GM12874 (cell line): ENCODE measurements around the gene SLC22A4.

ENCODE experiments used
- CTCF ChIP-seq: IDR thresholded peaks from 2 replicates; pipeline ENCODE4 v1.5.1; 2011; ENCODE audit warnings: low read depth, mild to moderate bottlenecking, control low read depth, low read length, moderate library complexity; ENCODE audit not compliant: insufficient read depth

SLC22A4 gene

GRCh38 chr5:132269635-132270334 is 24.4 kb upstream of the SLC22A4 start:
- no peak for TF ChIP-seq CTCF

GRCh38 chr5:132270335-132270665 is 23.9 kb upstream of the SLC22A4 start:
- TF ChIP-seq CTCF = no peak

- TF ChIP-seq CTCF = no peak
Observed at GRCh38 chr5:132270706-132271105, 23.5 kb upstream of the SLC22A4 start.

- TF ChIP-seq CTCF = peak; percentile 41; the same call in 1 of the 2 replicates
Observed at GRCh38 chr5:132271251-132272246, 22.6 kb upstream of the SLC22A4 start.

GRCh38 chr5:132272311-132273210 is 21.6 kb upstream of the SLC22A4 start:
- peak; percentile 77 for TF ChIP-seq CTCF

- TF ChIP-seq CTCF = no peak
Observed at GRCh38 chr5:132273631-132274030, 20.6 kb upstream of the SLC22A4 start.
